Tibial nerve (tissue), 4 donors: Measurements from ENCODE around the gene BCAR3.

Experiments used
- EP300 ChIP-seq, 2 donors: sonication (generic); formaldehyde crosslinking; IDR thresholded peaks; one replicate each; pipeline ENCODE4 v1.6.1; 2017; ENCODE audit warnings: antibody characterized with exemption in 2 of 2, mild to moderate bottlenecking in 1 of 2
- POLR2A ChIP-seq, 2 donors: fragments of 450-650 bp; IDR thresholded peaks; one replicate each; pipeline ENCODE4 v1.6.1; 2017; ENCODE audit warnings: antibody characterized with exemption in 2 of 2, mild to moderate bottlenecking in 2 of 2, moderate library complexity in 2 of 2
- TF ChIP-seq, protein P1 (sequence below), 5 experiments: fragments of 200-600 bp in 3 of 5; fragments of 450-650 bp in 2 of 5; sonication (generic) in 3 of 5; IDR thresholded peaks; one replicate each; pipeline ENCODE4 v1.5.1; 2016 to 2019; ENCODE audit warnings: antibody characterized with exemption in 5 of 5, mild to moderate bottlenecking in 3 of 5, moderate library complexity in 2 of 5

DNA sequence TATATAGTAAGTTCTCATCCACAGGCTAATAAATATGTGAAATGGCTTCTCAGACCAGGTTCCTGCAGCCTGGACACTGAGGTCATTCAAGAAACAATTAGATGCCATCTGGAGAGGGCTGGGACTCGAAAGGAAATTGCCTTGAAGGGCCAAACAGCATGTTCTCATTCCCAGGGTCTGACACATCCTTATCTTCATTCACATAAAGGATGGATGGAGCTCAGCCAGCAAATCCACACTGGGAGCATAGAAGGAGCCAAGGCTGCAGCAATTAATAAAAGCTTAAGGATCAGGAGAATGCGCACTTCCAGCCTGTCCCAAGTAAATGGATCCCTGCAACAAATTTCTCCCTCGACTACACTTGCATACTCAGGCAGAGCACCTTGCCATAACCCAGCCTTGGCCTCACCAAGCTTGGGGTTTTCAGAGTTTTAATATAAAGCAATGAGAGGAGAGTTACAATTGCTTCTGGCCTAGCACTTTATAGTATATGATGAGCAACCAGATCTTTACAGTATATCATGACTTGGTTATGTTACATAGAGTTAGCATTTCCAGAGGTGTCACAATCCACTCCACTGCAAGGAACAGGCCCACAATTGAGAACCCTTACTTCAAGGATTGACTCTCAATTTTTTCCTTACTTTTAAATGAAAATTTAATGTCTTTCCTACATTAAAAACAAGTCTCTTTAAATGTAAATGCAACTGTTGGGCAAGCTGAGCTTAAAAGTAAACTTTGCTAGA lies 55.9 kb downstream of the BCAR3 start:
- TF ChIP-seq, protein P1, sequence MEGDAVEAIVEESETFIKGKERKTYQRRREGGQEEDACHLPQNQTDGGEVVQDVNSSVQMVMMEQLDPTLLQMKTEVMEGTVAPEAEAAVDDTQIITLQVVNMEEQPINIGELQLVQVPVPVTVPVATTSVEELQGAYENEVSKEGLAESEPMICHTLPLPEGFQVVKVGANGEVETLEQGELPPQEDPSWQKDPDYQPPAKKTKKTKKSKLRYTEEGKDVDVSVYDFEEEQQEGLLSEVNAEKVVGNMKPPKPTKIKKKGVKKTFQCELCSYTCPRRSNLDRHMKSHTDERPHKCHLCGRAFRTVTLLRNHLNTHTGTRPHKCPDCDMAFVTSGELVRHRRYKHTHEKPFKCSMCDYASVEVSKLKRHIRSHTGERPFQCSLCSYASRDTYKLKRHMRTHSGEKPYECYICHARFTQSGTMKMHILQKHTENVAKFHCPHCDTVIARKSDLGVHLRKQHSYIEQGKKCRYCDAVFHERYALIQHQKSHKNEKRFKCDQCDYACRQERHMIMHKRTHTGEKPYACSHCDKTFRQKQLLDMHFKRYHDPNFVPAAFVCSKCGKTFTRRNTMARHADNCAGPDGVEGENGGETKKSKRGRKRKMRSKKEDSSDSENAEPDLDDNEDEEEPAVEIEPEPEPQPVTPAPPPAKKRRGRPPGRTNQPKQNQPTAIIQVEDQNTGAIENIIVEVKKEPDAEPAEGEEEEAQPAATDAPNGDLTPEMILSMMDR (IDR thresholded peaks at IDR 0.05), result no peak
- TF ChIP-seq EP300 (IDR thresholded peaks at IDR 0.05) (peak in 1 of 2 donors; percentile 39), POLR2A (IDR thresholded peaks at IDR 0.05) (no peak)
